Activated naive CD8-positive, alpha-beta T cell treated with anti-CD3 and anti-CD28 coated beads, Interleukin-2, amount 50 U/mL, for 24 hours (primary cell): Measurements from ENCODE around the gene MAP4K4.

Experiments used
- ATAC-seq: fragments of 150-1000 bp; cut with Tn5 transposase; one replicate; pipeline ENCODE4 v1.10.0; 2021
- DNase-seq: peaks from one replicate; pipeline ENCODE4 v3.0.0; 2021
- H3K27ac Mint-ChIP-seq: one replicate; pipeline ENCODE4 v1.8.0; 2021; ENCODE audit warnings: mild to moderate bottlenecking, mixed read lengths
- H3K27me3 Mint-ChIP-seq: one replicate; pipeline ENCODE4 v1.8.0; 2021; ENCODE audit warnings: mixed read lengths
- H3K36me3 Mint-ChIP-seq: one replicate; pipeline ENCODE4 v1.8.0; 2021; ENCODE audit warnings: low read depth, mixed read lengths
- H3K4me1 Mint-ChIP-seq: one replicate; pipeline ENCODE4 v1.8.0; 2021; ENCODE audit warnings: mixed read lengths
- H3K4me3 Mint-ChIP-seq: one replicate; pipeline ENCODE4 v1.8.0; 2021; ENCODE audit warnings: mild to moderate bottlenecking, moderate library complexity, mixed read lengths
- H3K9me3 Mint-ChIP-seq: one replicate; pipeline ENCODE4 v1.8.0; 2021; ENCODE audit warnings: mixed read lengths

The MAP4K4 gene

DNA sequence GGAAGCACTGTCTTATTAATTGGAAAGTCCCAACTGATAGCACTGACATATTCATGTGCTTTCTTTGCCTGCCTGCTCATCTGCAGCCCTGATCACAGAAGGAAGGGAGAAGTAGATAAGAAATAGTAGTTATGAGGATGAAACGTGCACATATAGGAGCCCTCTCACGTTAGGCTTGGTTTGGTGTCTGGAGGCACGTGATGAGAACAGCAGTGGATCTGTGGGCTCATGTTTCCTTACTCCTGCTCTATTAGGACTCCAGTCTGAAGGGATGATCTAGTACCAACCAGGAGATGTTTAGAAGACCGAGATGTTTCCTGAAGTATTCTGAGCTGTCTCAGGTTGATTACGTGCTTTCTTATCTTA, 84.9 kb downstream of the MAP4K4 start:
- Mint-ChIP-seq H3K4me1 (peaks cover 83% of the 10 kb centered on the region), H3K36me3 (peaks cover 2% of the 10 kb centered on the region), H3K27me3 (no peaks in the 10 kb centered on the region), H3K4me3 (no peak overlapping the region), H3K27ac (no peak overlapping the region), H3K9me3 (no peaks in the 10 kb centered on the region)
- ATAC-seq = peak; percentile 15
- no peak for DNase-seq

DNA sequence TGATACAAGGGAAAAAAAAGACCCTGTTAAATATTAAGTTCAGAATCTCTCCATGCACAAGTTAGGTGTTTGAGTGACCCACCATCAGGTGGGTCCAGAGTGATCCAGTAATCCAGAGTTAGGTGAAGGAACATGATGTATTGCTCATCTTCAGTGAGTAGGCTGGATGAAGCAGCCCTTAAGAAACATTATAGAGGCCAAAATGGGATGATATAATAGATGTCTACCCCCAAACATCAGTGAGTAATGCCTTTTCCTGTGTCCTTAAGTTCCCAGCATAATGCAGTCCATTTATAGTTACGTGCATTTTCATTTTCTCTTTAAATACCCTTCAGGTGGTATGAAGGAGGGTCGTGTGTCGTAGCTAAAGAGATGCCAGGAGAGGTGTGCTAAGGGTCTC, 89.6 kb downstream of the MAP4K4 start:
- no peak overlapping the region for H3K27ac Mint-ChIP-seq
- no peak overlapping the region for H3K4me3 Mint-ChIP-seq
- H3K9me3 Mint-ChIP-seq = peaks cover 7% of the 10 kb centered on the region
- H3K4me1 Mint-ChIP-seq = peaks cover 78% of the 10 kb centered on the region
- peaks cover 20% of the 10 kb centered on the region for H3K36me3 Mint-ChIP-seq
- no peak for DNase-seq
- H3K27me3 Mint-ChIP-seq = no peaks in the 10 kb centered on the region
- no peak for ATAC-seq

DNA sequence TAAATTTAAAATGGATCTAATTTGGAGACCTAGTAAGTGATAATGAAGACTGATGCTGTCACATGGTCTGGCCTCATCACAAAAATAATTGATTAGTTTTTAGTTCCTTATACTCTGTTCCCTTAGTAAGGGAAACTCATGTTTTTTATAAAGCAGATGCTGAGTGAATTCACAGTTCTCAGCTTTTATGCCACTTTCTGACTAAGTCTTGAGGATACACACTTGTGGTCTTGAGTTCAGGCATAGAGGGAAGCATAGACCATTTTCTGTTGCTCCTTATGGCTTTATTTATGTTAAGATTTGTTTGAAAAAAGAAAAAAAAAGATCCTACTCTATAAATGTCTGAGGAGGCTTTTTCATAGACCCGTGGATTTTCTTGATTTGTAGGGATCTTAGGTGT, 91.1 kb downstream of the MAP4K4 start:
- Mint-ChIP-seq H3K9me3 (peaks cover 7% of the 10 kb centered on the region), H3K4me3 (peak overlapping the region; percentile 28), H3K27me3 (no peaks in the 10 kb centered on the region), H3K36me3 (peaks cover 22% of the 10 kb centered on the region), H3K27ac (peak overlapping the region; percentile 88), H3K4me1 (peaks cover 75% of the 10 kb centered on the region)
- ATAC-seq (no peak), DNase-seq (no peak)

DNA sequence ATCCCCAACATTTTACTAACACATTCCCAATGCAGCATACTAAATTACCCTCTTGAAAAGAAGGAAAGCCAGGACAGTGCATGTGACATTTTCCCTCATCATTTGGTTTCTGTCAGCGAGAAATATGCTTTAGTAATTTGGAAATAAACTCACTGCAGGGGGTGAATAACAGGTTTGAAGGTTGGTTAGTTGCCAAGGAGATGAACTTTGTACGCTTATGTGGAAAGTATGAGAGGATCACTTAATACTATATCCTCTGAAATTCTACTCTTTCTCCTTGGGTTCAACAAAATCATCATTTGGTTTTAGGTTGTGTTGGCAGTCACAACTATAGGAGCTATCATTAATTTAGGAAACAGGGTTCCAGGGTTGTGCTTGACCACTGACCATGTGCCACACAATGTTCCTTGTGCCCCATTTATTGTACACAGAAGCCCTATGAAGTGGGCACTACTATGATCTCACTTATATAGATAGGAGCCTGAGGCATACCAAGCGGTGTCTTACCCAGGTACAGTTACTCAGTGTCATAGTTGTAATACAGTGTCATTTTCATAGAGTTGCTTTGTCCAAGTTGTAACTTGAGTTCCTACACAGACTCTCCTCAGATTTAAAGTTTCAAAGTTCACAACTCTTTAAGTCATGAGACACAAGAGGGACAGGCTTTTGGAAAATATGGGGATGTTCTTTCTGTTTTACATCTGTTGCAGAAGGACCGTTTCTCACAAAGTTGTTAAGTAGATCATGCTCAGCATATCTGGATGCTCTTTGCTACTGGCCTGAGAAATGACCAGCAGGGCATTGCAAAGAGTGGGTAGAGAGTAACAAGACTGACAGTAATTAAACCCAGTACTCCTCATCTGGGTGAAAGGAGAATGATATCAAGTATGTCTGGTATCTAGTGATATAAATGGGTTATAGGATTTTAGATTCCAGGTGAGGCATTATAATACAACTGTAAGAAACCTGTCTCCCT, 91.8 kb downstream of the MAP4K4 start:
- Mint-ChIP-seq H3K27ac (peak overlapping the region; percentile 88), H3K9me3 (peaks cover 7% of the 10 kb centered on the region), H3K4me1 (peaks cover 75% of the 10 kb centered on the region), H3K4me3 (peak overlapping the region; percentile 28), H3K27me3 (no peaks in the 10 kb centered on the region), H3K36me3 (peaks cover 21% of the 10 kb centered on the region)
- DNase-seq (no peak), ATAC-seq (peak; percentile 84)

DNA sequence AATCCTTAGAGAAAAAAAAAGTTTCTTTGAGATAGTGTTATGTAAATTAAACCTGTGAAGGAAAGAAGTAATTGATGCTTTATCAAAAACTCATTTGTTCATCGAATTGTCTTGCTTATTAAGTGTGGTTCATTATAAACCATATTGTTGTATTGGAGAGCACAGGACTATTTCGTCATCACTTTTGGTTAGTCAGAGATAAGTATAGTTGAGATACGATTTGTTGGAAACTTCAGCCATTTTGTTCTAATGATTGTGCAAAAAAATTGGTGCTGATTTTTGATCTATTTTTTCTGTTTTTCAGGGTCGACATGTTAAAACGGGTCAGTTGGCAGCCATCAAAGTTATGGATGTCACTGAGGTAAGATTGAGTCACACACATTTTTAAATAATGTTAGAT, 92.9 kb downstream of the MAP4K4 start:
- H3K36me3 Mint-ChIP-seq = peaks cover 21% of the 10 kb centered on the region
- peak overlapping the region; percentile 47 for H3K27ac Mint-ChIP-seq
- no peak overlapping the region for H3K4me3 Mint-ChIP-seq
- ATAC-seq (no peak), DNase-seq (no peak)
- peaks cover 7% of the 10 kb centered on the region for H3K9me3 Mint-ChIP-seq
- peaks cover 67% of the 10 kb centered on the region for H3K4me1 Mint-ChIP-seq
- no peaks in the 10 kb centered on the region for H3K27me3 Mint-ChIP-seq

DNA sequence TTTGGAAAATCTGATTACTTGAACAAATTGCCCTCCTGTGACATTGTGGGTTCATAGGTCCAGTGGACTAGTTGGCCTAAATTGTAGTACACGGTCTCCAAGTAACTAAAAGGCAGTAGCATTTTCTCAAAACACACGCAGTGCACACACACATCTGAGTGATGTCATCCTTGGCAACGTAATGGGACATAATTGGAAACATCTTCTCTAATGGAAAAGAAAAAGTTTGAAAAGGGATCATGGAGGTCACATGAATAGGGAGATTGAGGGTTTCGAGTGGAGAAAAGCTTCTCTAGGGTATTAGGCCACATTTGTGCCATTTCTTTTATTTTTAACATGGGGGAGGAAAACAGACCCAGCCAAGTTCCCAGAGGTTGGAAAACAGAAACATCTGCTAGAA, 93.3 kb downstream of the MAP4K4 start:
- ATAC-seq = no peak
- H3K4me3 Mint-ChIP-seq = no peak overlapping the region
- H3K36me3 Mint-ChIP-seq = peaks cover 21% of the 10 kb centered on the region
- peaks cover 67% of the 10 kb centered on the region for H3K4me1 Mint-ChIP-seq
- no peaks in the 10 kb centered on the region for H3K27me3 Mint-ChIP-seq
- peaks cover 7% of the 10 kb centered on the region for H3K9me3 Mint-ChIP-seq
- DNase-seq = no peak
- H3K27ac Mint-ChIP-seq = peak overlapping the region; percentile 47

DNA sequence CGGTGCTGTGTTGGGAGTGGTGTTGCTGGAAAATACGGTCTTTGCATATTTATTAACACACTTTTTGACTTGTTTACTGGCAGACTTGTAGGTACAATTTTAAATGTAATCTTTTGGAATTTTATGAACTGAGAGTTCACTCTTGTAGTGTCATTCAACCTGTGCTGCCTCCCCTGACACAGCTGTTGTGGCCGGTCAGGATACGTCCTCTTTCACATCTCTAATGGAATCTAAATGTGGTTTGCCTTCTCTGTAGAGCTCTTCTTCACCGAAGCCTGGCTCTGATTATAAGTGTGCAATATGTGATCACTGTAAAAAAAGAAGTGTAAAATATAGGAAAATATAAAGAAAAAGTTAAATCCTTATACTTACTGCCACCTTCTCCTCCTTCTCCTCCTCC, 94.7 kb downstream of the MAP4K4 start:
- Mint-ChIP-seq H3K4me1 (peaks cover 67% of the 10 kb centered on the region), H3K9me3 (peaks cover 7% of the 10 kb centered on the region), H3K27ac (no peak overlapping the region), H3K36me3 (peaks cover 21% of the 10 kb centered on the region), H3K4me3 (no peak overlapping the region), H3K27me3 (no peaks in the 10 kb centered on the region)
- no peak for ATAC-seq
- no peak for DNase-seq

DNA sequence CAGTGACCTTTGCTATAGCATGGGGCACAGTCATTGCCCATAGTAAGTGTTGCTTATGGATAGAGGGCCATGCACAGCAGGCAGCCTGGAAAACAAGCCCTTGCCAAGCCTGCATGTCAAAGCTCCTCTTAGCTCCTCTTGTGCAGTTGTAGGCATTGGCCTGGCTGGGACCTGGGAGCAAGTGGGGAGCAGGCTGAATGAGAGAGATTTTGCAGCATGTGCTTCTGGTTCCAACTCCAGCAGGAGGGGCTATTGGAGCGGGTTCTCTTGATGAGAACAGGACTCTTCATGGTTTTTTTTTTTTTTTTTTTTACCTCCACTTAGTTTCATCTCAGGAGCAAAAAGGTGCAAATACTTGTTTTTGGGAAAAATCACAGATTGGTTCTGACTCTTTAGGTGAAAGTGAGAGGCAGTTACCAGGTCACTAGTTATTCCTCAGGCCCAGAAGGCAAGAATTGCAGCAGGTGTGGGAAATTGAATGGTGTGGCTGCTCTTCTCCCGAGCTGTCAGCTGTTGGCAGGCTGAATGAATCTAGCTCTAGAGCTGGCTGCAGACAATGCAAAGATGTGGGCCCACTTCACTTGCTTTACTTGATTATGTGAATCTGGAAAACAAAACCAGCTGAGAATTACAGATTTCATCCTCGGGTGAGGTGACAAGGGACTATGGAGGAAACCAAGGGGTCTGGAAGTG, 95.9 kb downstream of the MAP4K4 start:
- H3K27me3 Mint-ChIP-seq = no peaks in the 10 kb centered on the region
- peaks cover 59% of the 10 kb centered on the region for H3K4me1 Mint-ChIP-seq
- no peak for DNase-seq
- H3K4me3 Mint-ChIP-seq = no peak overlapping the region
- ATAC-seq = no peak
- peaks cover 21% of the 10 kb centered on the region for H3K36me3 Mint-ChIP-seq
- no peak overlapping the region for H3K27ac Mint-ChIP-seq
- H3K9me3 Mint-ChIP-seq = peaks cover 7% of the 10 kb centered on the region

DNA sequence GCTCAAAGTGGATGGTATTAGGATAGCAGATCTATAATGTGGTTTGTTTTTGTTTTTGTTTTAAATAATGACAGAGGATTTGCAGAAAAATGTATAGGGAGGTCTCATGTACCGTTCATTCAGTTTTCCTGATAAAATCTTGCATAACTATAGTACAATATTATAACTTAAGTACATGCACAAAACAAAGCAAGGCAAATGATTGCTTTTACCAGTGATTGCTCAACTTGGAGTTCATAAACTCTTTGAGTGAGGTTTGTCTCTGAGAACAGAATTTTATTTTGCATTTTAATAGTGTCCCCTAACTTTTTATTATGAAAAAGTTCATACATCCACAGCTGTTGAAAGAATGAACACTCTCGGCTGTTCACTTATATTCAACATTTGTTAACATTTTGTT, 96.6 kb downstream of the MAP4K4 start:
- no peak for DNase-seq
- H3K27ac Mint-ChIP-seq = no peak overlapping the region
- peaks cover 7% of the 10 kb centered on the region for H3K9me3 Mint-ChIP-seq
- no peaks in the 10 kb centered on the region for H3K27me3 Mint-ChIP-seq
- no peak for ATAC-seq
- no peak overlapping the region for H3K4me3 Mint-ChIP-seq
- H3K36me3 Mint-ChIP-seq = peaks cover 21% of the 10 kb centered on the region
- H3K4me1 Mint-ChIP-seq = peaks cover 57% of the 10 kb centered on the region

DNA sequence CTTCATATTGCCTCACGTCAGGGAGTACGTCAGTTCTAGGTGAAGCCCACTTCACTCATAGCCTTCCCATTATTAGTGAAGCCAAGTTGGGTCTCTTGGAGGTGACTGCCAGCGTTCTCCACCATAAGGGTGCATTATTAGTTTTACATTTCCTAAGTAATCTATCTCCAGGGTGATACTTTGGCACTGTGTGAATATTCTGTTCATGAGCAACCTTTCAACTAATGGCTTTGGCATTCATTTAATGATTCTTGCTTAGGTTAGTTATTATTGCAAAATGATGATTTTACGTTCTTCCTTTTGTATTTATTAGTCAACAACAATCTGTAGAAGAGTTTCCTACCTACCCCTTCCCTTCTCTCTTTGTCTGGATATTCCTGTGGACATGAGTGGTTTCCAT, 97.5 kb downstream of the MAP4K4 start:
- peaks cover 19% of the 10 kb centered on the region for H3K36me3 Mint-ChIP-seq
- H3K9me3 Mint-ChIP-seq = peaks cover 7% of the 10 kb centered on the region
- DNase-seq = no peak
- H3K4me3 Mint-ChIP-seq = no peak overlapping the region
- no peak for ATAC-seq
- H3K27ac Mint-ChIP-seq = no peak overlapping the region
- H3K4me1 Mint-ChIP-seq = peaks cover 56% of the 10 kb centered on the region
- H3K27me3 Mint-ChIP-seq = no peaks in the 10 kb centered on the region

DNA sequence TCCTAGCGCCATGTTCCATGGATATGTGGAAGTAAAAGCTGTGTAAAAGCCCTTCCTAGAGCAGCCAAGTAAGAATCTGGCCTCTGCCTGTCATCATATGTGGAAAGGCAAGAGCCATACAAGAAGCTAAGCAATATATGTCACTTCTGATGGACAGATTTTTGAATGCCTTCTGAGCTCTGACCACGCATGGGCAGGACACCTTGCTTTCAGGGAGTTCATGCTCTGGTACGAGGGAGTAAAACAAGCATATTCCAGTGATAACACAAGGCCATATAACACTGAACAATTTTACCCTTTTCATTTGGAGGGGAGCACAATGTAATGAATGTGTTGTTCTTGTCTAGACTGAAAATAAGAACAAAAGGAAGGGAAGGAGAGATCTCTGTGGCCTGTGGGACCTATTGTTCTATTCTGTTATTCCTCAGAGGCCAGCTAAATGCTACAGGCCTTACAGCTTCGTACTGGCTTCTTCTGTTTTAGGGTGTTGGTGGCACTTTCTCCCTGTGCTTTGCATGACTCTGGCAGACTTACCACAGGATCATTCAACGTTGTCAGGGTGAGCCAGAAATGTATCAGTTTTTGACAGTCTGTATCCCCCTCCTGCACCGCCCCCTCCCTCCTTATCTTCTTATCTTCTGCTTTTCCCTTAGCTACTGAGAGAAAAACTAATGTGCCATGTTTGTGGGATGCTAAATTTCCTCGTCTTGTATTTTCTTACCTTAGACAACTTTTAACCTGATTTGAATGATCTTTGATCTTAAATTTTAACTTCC, 99.5 kb downstream of the MAP4K4 start:
- DNase-seq (no peak), ATAC-seq (no peak)
- H3K9me3 Mint-ChIP-seq = no peaks in the 10 kb centered on the region
- H3K4me3 Mint-ChIP-seq = no peak overlapping the region
- peaks cover 3% of the 10 kb centered on the region for H3K36me3 Mint-ChIP-seq
- peaks cover 50% of the 10 kb centered on the region for H3K4me1 Mint-ChIP-seq
- H3K27me3 Mint-ChIP-seq = no peaks in the 10 kb centered on the region
- H3K27ac Mint-ChIP-seq = no peak overlapping the region

DNA sequence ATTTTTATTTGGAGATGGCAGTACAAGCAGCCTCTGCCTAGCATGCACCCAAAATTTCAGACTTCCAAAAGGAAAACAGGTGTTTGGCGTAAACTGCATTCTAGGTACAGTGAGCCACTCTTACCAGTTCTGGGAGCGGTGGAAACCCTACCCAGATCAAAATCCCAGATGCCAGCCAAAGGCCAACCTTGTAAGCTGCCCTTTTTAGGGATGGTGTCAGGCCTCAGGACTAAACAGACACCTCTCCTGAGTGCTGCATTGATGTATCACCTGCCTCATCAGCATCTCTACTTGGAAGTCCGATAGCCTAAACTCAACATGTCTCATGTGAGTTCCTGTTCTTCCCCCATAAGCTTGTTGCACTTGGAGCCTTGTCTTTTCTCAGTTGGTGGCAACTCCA, 104.0 kb downstream of the MAP4K4 start:
- no peaks in the 10 kb centered on the region for H3K36me3 Mint-ChIP-seq
- ATAC-seq (no peak), DNase-seq (no peak)
- H3K9me3 Mint-ChIP-seq = no peaks in the 10 kb centered on the region
- no peak overlapping the region for H3K4me3 Mint-ChIP-seq
- no peak overlapping the region for H3K27ac Mint-ChIP-seq
- peaks cover 69% of the 10 kb centered on the region for H3K4me1 Mint-ChIP-seq
- no peaks in the 10 kb centered on the region for H3K27me3 Mint-ChIP-seq

DNA sequence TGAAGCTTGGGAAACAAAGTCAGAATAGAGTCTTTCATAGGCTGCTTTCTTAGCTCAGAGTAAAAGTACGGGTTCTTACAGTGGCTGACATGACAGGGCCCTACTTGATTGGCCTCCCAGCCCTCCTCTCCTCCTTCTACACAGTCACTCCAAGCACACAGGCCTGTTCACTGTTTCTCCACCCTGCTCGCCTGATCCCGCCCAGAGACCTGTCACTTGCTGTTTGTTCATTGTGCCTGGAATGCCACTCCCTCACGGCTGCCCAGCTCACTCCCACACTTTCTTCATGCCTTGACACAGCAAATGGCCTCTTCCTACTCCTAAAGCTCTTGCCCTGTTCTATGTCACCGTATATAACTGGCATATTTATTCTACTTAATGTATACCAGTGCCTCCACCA, 104.8 kb downstream of the MAP4K4 start:
- no peaks in the 10 kb centered on the region for H3K9me3 Mint-ChIP-seq
- H3K4me3 Mint-ChIP-seq = no peak overlapping the region
- no peak overlapping the region for H3K27ac Mint-ChIP-seq
- DNase-seq = no peak
- H3K27me3 Mint-ChIP-seq = no peaks in the 10 kb centered on the region
- H3K36me3 Mint-ChIP-seq = peaks cover 2% of the 10 kb centered on the region
- ATAC-seq = no peak
- H3K4me1 Mint-ChIP-seq = peaks cover 69% of the 10 kb centered on the region

DNA sequence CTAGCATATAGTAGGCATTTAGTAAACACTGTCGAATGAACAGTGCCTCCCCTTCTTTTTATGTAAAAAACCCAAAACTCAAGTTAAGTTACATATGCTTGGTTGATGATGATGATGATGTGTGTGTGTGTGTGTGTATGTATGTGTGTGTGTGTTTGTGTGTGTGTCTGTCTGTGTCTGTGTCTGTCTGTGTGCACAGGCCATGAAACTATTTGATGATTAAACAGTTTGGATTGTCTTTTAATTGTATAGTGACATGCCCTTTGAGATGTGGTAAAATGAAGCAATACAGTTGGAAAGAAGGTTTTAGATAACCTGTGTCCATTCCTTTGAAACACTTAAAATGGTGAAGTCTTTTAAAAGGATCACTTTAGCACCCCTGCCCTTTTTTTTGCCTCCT, 105.6 kb downstream of the MAP4K4 start:
- no peaks in the 10 kb centered on the region for H3K9me3 Mint-ChIP-seq
- H3K36me3 Mint-ChIP-seq = peaks cover 4% of the 10 kb centered on the region
- peaks cover 74% of the 10 kb centered on the region for H3K4me1 Mint-ChIP-seq
- no peak for ATAC-seq
- H3K27me3 Mint-ChIP-seq = no peaks in the 10 kb centered on the region
- no peak overlapping the region for H3K4me3 Mint-ChIP-seq
- peak overlapping the region; percentile 14 for H3K27ac Mint-ChIP-seq
- DNase-seq = no peak
